B cell (primary cell): ENCODE data around the gene BDKRB1.

ENCODE experiments used
- EZH2 ChIP-seq: IDR thresholded peaks from 2 replicates; pipeline ENCODE4 v1.6.1; 2012; ENCODE audit warnings: borderline replicate concordance, low read depth, mild to moderate bottlenecking, moderate library complexity, low read length; ENCODE audit not compliant: insufficient read depth, poor library complexity, severe bottlenecking
- TF ChIP-seq, protein P1 (sequence below): fragments of 200-600 bp; IDR thresholded peaks from one replicate; pipeline ENCODE4 v1.8.0; 2022; ENCODE audit warnings: antibody characterized with exemption, mild to moderate bottlenecking

DNA sequence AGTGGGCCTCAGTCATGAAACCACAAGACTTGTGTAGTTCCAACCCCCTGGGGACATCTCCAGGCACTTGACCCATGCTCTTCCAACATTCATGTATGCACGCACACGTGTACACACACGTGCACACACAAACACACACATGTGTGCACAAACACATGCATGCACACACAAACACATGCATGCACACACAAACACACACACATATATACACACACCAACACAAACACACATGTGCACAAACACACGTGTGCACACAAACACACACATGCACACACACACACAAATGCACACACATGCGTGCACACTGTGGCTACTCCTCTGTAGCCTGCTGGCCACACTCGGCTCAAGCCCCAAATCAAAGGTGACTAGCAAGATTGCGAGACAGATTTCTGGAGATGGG, 28.6 kb upstream of the BDKRB1 start:
- TF ChIP-seq, protein P1, sequence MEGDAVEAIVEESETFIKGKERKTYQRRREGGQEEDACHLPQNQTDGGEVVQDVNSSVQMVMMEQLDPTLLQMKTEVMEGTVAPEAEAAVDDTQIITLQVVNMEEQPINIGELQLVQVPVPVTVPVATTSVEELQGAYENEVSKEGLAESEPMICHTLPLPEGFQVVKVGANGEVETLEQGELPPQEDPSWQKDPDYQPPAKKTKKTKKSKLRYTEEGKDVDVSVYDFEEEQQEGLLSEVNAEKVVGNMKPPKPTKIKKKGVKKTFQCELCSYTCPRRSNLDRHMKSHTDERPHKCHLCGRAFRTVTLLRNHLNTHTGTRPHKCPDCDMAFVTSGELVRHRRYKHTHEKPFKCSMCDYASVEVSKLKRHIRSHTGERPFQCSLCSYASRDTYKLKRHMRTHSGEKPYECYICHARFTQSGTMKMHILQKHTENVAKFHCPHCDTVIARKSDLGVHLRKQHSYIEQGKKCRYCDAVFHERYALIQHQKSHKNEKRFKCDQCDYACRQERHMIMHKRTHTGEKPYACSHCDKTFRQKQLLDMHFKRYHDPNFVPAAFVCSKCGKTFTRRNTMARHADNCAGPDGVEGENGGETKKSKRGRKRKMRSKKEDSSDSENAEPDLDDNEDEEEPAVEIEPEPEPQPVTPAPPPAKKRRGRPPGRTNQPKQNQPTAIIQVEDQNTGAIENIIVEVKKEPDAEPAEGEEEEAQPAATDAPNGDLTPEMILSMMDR, result no peak
- TF ChIP-seq EZH2, result no peak
